HCT116 (cell line): Measurements from ENCODE around the gene C8A. TPM values are rescaled to one million over a fixed set of nuclear protein-coding genes. Genes with fewer than 3 reads are reported as not detected.

ENCODE experiments used
- ATAC-seq: fragments of 200-7000 bp; cut with Tn5 transposase; 2 replicates; pipeline ENCODE4 v1.9.1; 2020; ENCODE audit warnings: mild to moderate bottlenecking, moderate library complexity
- BruUV-seq: library from RNA; stranded (reverse); fragments of 400-500 nt; replicated peaks from 2 replicates; lab custom pipeline; 2021; lab: Mats Ljungman, UMichigan
- CTCF ChIA-PET: fragments of 300-600 bp; sonication (Branson Sonifier 250); formaldehyde crosslinking; loops from one replicate; lab custom pipeline; 2021; ENCODE audit warnings: antibody characterized with exemption; lab: Charles Lee
- POLR2A ChIA-PET: fragments of 300-600, 350-600 bp; sonication (Branson Sonifier 250); formaldehyde crosslinking; loops from one replicate; lab custom pipeline; 2021; ENCODE audit warnings: antibody characterized with exemption; lab: Charles Lee
- RAD21 ChIA-PET, 2 experiments: fragments of 300-600 bp; sonication (Branson Sonifier 250); formaldehyde crosslinking; loops; one replicate each; lab custom pipeline; 2023; ENCODE audit warnings: low total read pairs in 2 of 2; ENCODE audit not compliant: uncharacterized antibody in 2 of 2, unreplicated experiment in 2 of 2, low non-redundant PET in 1 of 2; lab: Charles Lee
- DNase-seq: peaks from one replicate; pipeline ENCODE4 v3.0.0-alpha.2; 2010; ENCODE audit warnings: low read depth, low spot score
- H2AFZ ChIP-seq: fragments of 200-600 bp; shearing (Covaris generic), sonication (generic); 2 replicates; pipeline ENCODE4 v1.6.1; 2017; ENCODE audit warnings: low read depth, mixed run types, mixed read lengths, antibody characterized with exemption, low read length; ENCODE audit not compliant: poor library complexity, severe bottlenecking
- H3K27ac ChIP-seq: 2 replicates; pipeline ENCODE4 v1.5.1; 2012; ENCODE audit warnings: low read depth, low read length
- H3K27me3 ChIP-seq: fragments of 200-600 bp; sonication (generic); 2 replicates; pipeline ENCODE4 v1.6.1; 2016; ENCODE audit warnings: mixed run types, low read length, mixed read lengths; ENCODE audit not compliant: insufficient read depth
- H3K36me3 ChIP-seq, 2 experiments: fragments of 200-500 bp in 1 of 2; fragments of 200-600 bp in 1 of 2; sonication (Bioruptor generic) in 1 of 2; sonication (generic) in 1 of 2; 2 replicates each; pipeline versions ENCODE4 v1.5.1 to v1.6.1; 2014 to 2016; ENCODE audit warnings: low read length in 2 of 2, inconsistent platforms in 1 of 2, mixed read lengths in 1 of 2, mixed run types in 1 of 2; ENCODE audit not compliant: insufficient read depth in 2 of 2, control insufficient read depth in 1 of 2
- H3K4me1 ChIP-seq, 2 experiments: fragments of 200-600 bp in 1 of 2; sonication (generic) in 1 of 2; 2 replicates each; pipeline versions ENCODE4 v1.5.1 to v1.6.1; 2012 to 2017; ENCODE audit warnings: low read length in 2 of 2, inconsistent platforms in 1 of 2, mild to moderate bottlenecking in 1 of 2, mixed read lengths in 1 of 2, mixed run types in 1 of 2, moderate library complexity in 1 of 2; ENCODE audit not compliant: insufficient read depth in 2 of 2, control insufficient read depth in 1 of 2
- H3K4me2 ChIP-seq: fragments of 200-600 bp; sonication (generic); 2 replicates; pipeline ENCODE4 v1.6.1; 2017; ENCODE audit warnings: mixed run types, low read length, mixed read lengths
- H3K4me3 ChIP-seq, 2 experiments: fragments of 200-600 bp in 1 of 2; sonication (generic) in 1 of 2; replicated peaks in 1 of 2; 2 replicates each; pipeline ENCODE4 v1.5.1; 2011 to 2016; ENCODE audit warnings: low read length in 2 of 2, control low read depth in 1 of 2, low read depth in 1 of 2, mild to moderate bottlenecking in 1 of 2, mixed read lengths in 1 of 2, mixed run types in 1 of 2
- H3K79me2 ChIP-seq: fragments of 200-600 bp; sonication (generic); 2 replicates; pipeline ENCODE4 v1.6.1; 2017; ENCODE audit warnings: mild to moderate bottlenecking, mixed run types, low read length, moderate library complexity, mixed read lengths; ENCODE audit not compliant: insufficient read depth
- H3K9ac ChIP-seq: fragments of 200-600 bp; sonication (generic); 2 replicates; pipeline ENCODE4 v1.6.1; 2016; ENCODE audit warnings: low read length, mixed read lengths
- H3K9me2 ChIP-seq: fragments of 200-600 bp; sonication (generic), shearing (Covaris generic); 2 replicates; pipeline ENCODE4 v1.6.1; 2017; ENCODE audit warnings: mixed run types, mild to moderate bottlenecking, moderate library complexity; ENCODE audit not compliant: insufficient read depth
- H3K9me3 ChIP-seq, 2 experiments: fragments of 200-500 bp in 1 of 2; fragments of 200-600 bp in 1 of 2; sonication (Bioruptor generic) in 1 of 2; sonication (generic) in 1 of 2; 2 replicates each; pipeline ENCODE4 v1.6.1; 2014 to 2017; ENCODE audit warnings: low read length in 2 of 2, mixed read lengths in 2 of 2, inconsistent platforms in 1 of 2, low read depth in 1 of 2, mild to moderate bottlenecking in 1 of 2, mixed run types in 1 of 2, moderate library complexity in 1 of 2; ENCODE audit not compliant: control insufficient read depth in 1 of 2, insufficient read depth in 1 of 2
- H4K20me1 ChIP-seq: fragments of 200-600 bp; sonication (generic), shearing (Covaris generic); 2 replicates; pipeline ENCODE4 v1.6.1; 2017; ENCODE audit warnings: mixed run types, mild to moderate bottlenecking, moderate library complexity; ENCODE audit not compliant: insufficient read depth
- ATF3 ChIP-seq: IDR thresholded peaks from 2 replicates; pipeline ENCODE4 v1.6.1; 2012
- CBX3 ChIP-seq: IDR thresholded peaks from 2 replicates; pipeline ENCODE4 v1.6.1; 2012; ENCODE audit warnings: low read depth
- CEBPB ChIP-seq: IDR thresholded peaks from 2 replicates; pipeline ENCODE4 v1.6.1; 2012; ENCODE audit warnings: low read depth
- CTCF ChIP-seq, 3 experiments: fragments of 200-600 bp in 1 of 3; sonication (generic) in 1 of 3; IDR thresholded peaks in 2 of 3; conservative IDR thresholded peaks in 1 of 3; 2 replicates each; pipeline ENCODE4 v1.5.1; 2012 to 2017; ENCODE audit warnings: low read depth in 2 of 3, low read length in 2 of 3, antibody characterized with exemption in 1 of 3, borderline replicate concordance in 1 of 3, control low read depth in 1 of 3, mild to moderate bottlenecking in 1 of 3, mixed read lengths in 1 of 3, mixed run types in 1 of 3, moderate library complexity in 1 of 3; ENCODE audit not compliant: insufficient read depth in 1 of 3
- EGR1 ChIP-seq: IDR thresholded peaks from 2 replicates; pipeline ENCODE4 v1.6.1; 2012; ENCODE audit warnings: low read depth
- ELF1 ChIP-seq: IDR thresholded peaks from 2 replicates; pipeline ENCODE4 v1.6.1; 2012; ENCODE audit warnings: low read depth, borderline replicate concordance
- EZH2 ChIP-seq: fragments of 200-600 bp; sonication (generic); IDR thresholded peaks from 2 replicates; pipeline ENCODE4 v1.6.1; 2017; ENCODE audit warnings: antibody characterized with exemption, mixed run types
- EZH2phosphoT487 ChIP-seq: fragments of 200-600 bp; IDR thresholded peaks from 2 replicates; pipeline ENCODE4 v1.6.1; 2018; ENCODE audit warnings: antibody characterized with exemption, borderline replicate concordance
- FOSL1 ChIP-seq: IDR thresholded peaks from 2 replicates; pipeline ENCODE4 v1.6.1; 2012; ENCODE audit warnings: low read depth
- JUND ChIP-seq: IDR thresholded peaks from 2 replicates; pipeline ENCODE4 v1.6.1; 2012
- MAX ChIP-seq: IDR thresholded peaks from 2 replicates; pipeline ENCODE4 v1.6.1; 2012
- POLR2A ChIP-seq: IDR thresholded peaks from 2 replicates; pipeline ENCODE4 v1.7.0; 2011; ENCODE audit warnings: borderline replicate concordance; ENCODE audit not compliant: insufficient read depth, insufficient read length; ENCODE audit errors: extremely low read depth
- POLR2AphosphoS5 ChIP-seq: IDR thresholded peaks from 2 replicates; pipeline ENCODE4 v1.6.1; 2011; ENCODE audit warnings: mild to moderate bottlenecking, low read depth, low read length, moderate library complexity
- RAD21 ChIP-seq: IDR thresholded peaks from 2 replicates; pipeline ENCODE4 v1.6.1; 2012; ENCODE audit warnings: low read depth, mild to moderate bottlenecking
- SRF ChIP-seq: IDR thresholded peaks from 2 replicates; pipeline ENCODE4 v1.6.1; 2012; ENCODE audit warnings: low read depth
- TCF7L2 ChIP-seq: IDR thresholded peaks from 2 replicates; pipeline ENCODE4 v1.7.0; 2011; ENCODE audit warnings: borderline replicate concordance, inconsistent platforms; ENCODE audit not compliant: insufficient read depth, insufficient read length; ENCODE audit errors: extremely low read depth
- YY1 ChIP-seq: IDR thresholded peaks from 2 replicates; pipeline ENCODE4 v1.6.1; 2011; ENCODE audit warnings: low read length, low read depth, moderate library complexity, mild to moderate bottlenecking; ENCODE audit not compliant: insufficient replicate concordance; ENCODE audit errors: extremely low read depth
- ZBTB33 ChIP-seq: IDR thresholded peaks from 2 replicates; pipeline ENCODE4 v1.6.1; 2011; ENCODE audit warnings: mild to moderate bottlenecking, low read length, moderate library complexity; ENCODE audit not compliant: insufficient replicate concordance; ENCODE audit errors: extremely low read depth
- ZFX ChIP-seq: fragments of 450-650 bp; IDR thresholded peaks from 2 replicates; pipeline ENCODE4 v1.6.1; 2017
- intact Hi-C: fragments of 100-400 bp; cut with micrococcal nuclease; formaldehyde crosslinking; loops from 2 replicates; pipeline ENCODE4 v1.10.0; 2022
- total RNA-seq: library from RNA; stranded (reverse); gene quantifications from one replicate; pipeline ENCODE4 v1.2.1, GENCODE V29; 2021; ENCODE audit not compliant: unreplicated experiment

C8A gene
- total RNA-seq, 1 experiment from 2014 or later = 0.10 TPM

- no TSS peak for BruUV-seq
- ChIA-PET RAD21 (no interaction called here), CTCF (no interaction called here), POLR2A (no interaction called here)
- H3K9me2 ChIP-seq = no peaks in the 10 kb centered on the region
- intact Hi-C loops = no loop called here
- peaks cover 4% of the 10 kb centered on the region; the same call in 1 of the 2 replicates for H3K27me3 ChIP-seq
- ATAC-seq (no peak), DNase-seq (no peak)
- H2AFZ ChIP-seq = no peak overlapping the region
- no peak overlapping the region for H3K4me3 ChIP-seq
- no peak overlapping the region for H3K4me2 ChIP-seq
- TF ChIP-seq FOSL1 (no peak), CEBPB (no peak), ATF3 (no peak), YY1 (no peak), RAD21 (no peak), ZFX (no peak), EGR1 (no peak), ELF1 (no peak), EZH2 (no peak), POLR2A (no peak)
- no peaks in the 10 kb centered on the region for H3K4me1 ChIP-seq
- H4K20me1 ChIP-seq = no peaks in the 10 kb centered on the region
- H3K36me3 ChIP-seq = no peaks in the 10 kb centered on the region
- H3K9ac ChIP-seq = no peak overlapping the region
- no peaks in the 10 kb centered on the region for H3K79me2 ChIP-seq
- no peaks in the 10 kb centered on the region for H3K9me3 ChIP-seq
- no peak overlapping the region for H3K27ac ChIP-seq
These were observed 62.8 kb downstream of the C8A start for GRCh38 chr1:56917356-56917755.

GRCh38 chr1:56920591-56921001, 66.0 kb downstream of the C8A start:
- Histone ChIP-seq H3K4me2 (no peak overlapping the region), H3K27me3 (peaks cover 8% of the 10 kb centered on the region), H3K79me2 (no peaks in the 10 kb centered on the region), H3K4me1 (no peaks in the 10 kb centered on the region), H3K9me2 (no peaks in the 10 kb centered on the region), H3K27ac (no peak overlapping the region), H2AFZ (no peak overlapping the region), H3K9ac (no peak overlapping the region), H3K36me3 (no peaks in the 10 kb centered on the region), H4K20me1 (no peaks in the 10 kb centered on the region), H3K4me3 (no peak overlapping the region), H3K9me3 (no peaks in the 10 kb centered on the region)
- no peak for ATAC-seq
- ChIA-PET RAD21 (no interaction called here), POLR2A (no interaction called here), CTCF (no interaction called here)
- DNase-seq = no peak
- intact Hi-C loops = no loop called here
- BruUV-seq = no TSS peak
- TF ChIP-seq MAX (no peak), POLR2AphosphoS5 (no peak), ZBTB33 (no peak), YY1 (no peak), TCF7L2 (no peak), ZFX (no peak), CBX3 (no peak), CTCF (IDR thresholded peaks at IDR 0.05 in 2 of 3, conservative IDR thresholded peaks at IDR 0.05 in 1 of 3; ENCODE audit: borderline replicate concordance in 1 of 3, insufficient read depth in 1 of 3, low read depth in 2 of 3, low read length in 2 of 3) (no peak), EZH2phosphoT487 (no peak), CEBPB (no peak), JUND (no peak), POLR2A (no peak), SRF (no peak)
